ENCODE data around the gene C1QTNF12.

DNA sequence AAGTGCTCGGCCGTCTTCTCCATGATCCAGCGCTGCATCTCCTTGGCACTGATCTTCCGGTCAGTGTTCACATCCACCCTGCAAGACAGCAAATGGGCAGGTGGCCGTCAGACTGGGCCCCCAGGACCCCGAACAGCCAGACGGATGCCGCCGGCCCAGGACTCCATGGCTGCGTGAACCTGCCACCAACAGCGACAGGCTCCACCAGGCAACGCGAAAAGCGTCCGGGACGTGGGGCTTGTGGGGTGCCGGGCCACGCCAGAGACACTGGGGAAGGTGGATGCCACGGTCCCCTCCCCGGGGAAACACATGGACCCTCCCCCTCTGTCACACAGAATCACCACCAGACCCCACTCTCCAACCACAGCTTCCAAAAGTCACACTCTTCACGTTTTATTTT lies 22.6 kb downstream of the C1QTNF12 start:
- TF ChIP-seq, protein P1, sequence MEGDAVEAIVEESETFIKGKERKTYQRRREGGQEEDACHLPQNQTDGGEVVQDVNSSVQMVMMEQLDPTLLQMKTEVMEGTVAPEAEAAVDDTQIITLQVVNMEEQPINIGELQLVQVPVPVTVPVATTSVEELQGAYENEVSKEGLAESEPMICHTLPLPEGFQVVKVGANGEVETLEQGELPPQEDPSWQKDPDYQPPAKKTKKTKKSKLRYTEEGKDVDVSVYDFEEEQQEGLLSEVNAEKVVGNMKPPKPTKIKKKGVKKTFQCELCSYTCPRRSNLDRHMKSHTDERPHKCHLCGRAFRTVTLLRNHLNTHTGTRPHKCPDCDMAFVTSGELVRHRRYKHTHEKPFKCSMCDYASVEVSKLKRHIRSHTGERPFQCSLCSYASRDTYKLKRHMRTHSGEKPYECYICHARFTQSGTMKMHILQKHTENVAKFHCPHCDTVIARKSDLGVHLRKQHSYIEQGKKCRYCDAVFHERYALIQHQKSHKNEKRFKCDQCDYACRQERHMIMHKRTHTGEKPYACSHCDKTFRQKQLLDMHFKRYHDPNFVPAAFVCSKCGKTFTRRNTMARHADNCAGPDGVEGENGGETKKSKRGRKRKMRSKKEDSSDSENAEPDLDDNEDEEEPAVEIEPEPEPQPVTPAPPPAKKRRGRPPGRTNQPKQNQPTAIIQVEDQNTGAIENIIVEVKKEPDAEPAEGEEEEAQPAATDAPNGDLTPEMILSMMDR (conservative IDR thresholded peaks at IDR 0.05; ENCODE audit: low read length), result no peak
- no peak for TF ChIP-seq EZH2phosphoT487 (IDR thresholded peaks at IDR 0.05; ENCODE audit: borderline replicate concordance, low read depth, low read length)

All from OCI-LY7 (cell line).